Inferior parietal cortex (tissue), 1 donor: ENCODE data around the gene BAZ1A.
"Not testable (repeated sequence)": the region's sequence is repeated elsewhere in the genome, so short reads cannot be mapped to it uniquely, and the experiment has no call there.

Source experiments
- DNase-seq: peaks from one replicate; pipeline ENCODE4 v3.0.0-alpha.2; 2016; ENCODE audit errors: extremely low spot score

Gene BAZ1A

DNA sequence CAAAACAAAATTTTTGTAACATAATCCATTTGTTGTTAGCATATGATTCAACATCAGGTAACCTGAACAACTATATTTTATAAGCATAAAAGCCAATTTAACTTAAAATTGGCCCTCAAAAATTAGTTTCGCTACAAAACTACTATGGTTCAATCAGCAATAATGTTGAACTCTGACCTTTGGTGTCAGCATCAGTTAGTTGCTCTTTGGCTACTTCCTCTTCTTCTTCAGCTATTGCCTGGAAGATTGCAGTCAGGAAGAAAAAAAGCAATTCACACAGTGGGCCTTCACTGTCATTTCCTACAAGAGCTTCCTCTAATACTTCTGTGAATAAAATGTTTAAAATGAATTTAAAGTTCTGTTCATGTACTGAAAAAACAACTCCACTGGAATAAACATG, 82.6 kb downstream of the BAZ1A start:
- no peak for DNase-seq

DNA sequence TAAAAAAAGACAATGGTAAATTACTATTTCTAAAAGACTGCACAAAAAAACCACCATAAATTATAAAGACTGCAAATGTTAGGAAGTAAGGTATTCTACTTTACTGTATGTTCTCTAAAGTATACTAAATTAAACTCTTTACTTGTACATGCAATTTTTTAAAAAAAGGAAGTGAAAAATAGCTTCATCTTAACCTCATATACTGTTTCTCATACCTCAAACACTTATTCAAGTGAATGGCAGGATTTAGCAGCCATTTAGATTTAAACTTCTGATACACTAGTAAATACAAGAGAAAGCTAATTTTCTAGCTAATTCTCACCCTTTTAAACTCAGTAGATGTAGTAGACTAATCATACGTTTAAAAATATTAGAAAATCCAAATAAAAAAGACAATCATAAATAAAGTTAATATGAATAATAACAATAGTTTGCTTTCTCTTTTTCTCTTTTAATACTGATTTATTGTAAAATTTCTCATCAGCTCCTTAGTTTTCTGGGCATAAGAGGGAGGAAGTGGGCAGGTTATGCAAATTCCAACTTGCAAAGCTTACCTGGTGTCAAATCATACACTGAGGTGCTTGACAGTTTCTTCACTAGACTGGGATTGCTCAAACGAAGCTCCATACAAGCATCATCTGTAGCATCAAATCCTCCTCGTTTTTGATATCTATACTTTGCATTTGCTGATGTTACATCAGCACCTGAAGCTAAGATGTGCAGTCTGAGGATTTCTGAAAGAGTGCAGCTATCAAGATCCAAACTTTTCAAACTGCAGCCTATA, 89.7 kb downstream of the BAZ1A start:
- no peak for DNase-seq

DNA sequence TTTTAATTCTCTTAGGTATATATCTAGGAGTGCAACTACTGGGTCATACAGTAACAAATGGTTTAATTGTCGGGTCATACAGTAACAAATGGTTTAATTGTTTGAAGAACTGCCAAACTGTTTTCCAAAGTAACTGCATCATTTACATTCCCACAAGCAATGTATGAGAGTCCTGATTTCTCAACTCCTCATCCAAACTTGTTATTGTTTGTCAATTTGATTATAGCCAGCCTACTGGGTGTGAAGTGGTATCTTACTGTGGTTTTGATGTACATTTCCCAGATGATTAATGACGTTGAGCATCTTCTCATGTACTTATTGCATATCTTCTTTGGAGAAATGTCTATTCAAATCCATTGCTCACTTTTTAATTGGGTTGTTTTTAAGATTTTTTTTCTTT, 93.1 kb downstream of the BAZ1A start:
- DNase-seq: no peak

DNA sequence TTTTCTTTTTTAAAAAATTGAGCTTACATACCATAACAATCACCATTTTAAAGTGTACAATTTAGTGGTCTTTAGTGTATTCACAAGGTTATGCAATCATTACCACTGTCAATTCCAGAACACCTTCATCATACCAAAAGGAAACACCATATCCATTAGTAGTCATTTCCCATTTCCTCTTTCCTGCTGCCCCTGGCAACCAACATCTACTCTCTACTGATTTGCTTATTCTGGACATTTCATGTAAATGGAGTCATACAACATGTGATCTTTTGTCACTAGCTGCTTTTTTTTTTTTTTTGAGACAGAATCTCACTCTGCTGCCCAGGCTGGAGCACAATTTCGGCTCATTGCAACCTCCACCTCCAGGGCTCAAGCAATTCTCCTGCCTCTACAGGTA, 93.9 kb downstream of the BAZ1A start:
- no peak for DNase-seq

DNA sequence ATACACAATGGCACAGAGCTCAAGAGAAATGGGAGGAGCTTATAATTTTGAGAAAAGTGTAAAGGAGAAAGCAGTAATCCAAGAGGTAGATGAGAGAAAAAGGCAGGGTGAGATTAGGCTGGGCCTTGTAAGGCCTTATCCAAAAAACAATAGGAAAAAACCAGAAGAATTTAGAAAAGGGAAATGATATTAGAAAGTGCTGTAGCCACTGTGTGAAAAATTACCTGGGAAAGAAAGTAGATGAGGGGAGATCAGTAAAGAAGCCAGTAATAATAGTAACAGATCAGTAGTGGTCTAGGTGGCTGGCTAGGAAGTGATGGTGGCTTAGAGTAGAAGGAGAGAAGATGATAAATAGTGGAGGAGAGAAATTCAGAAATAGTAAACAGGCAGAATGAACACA, 94.5 kb downstream of the BAZ1A start:
- no peak for DNase-seq

DNA sequence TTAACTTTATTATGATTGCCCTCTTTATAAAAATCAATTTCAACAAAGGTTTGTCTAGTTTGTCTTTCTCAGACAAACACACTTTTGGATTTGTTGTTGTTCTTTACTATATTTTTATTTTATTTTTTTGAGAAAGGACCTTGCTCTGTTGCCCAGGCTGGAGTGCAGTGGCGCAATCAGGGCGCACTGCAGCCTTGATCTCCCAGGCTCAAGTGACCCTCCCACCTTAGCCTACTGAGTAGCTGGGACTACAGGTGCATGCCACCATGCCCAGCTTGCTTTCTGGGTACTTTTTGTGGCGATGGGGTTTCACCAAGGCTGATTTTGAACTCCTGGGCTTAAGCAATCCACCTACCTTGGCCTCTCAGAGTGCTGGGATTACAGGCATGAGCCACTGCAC, 96.4 kb downstream of the BAZ1A start:
- no peak for DNase-seq

DNA sequence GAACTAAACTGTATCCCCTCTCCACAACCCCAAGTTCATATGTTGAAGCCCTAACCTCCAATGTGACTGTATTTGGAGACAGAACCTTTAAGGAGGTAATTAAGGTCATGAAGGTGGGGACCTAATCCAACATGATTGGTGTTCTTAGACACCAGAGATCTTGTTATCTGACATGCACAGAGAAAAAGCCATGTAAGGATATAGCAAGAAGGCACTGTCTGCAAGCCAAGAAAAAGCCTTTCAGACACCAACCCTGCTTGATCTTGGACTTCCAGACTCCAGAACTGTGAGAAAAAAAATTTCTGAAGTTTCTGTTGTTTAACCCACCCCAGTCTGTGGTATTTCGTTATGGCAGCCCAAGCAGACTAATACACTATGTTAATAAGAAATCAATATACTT, 98.5 kb downstream of the BAZ1A start:
- no peak for DNase-seq

DNA sequence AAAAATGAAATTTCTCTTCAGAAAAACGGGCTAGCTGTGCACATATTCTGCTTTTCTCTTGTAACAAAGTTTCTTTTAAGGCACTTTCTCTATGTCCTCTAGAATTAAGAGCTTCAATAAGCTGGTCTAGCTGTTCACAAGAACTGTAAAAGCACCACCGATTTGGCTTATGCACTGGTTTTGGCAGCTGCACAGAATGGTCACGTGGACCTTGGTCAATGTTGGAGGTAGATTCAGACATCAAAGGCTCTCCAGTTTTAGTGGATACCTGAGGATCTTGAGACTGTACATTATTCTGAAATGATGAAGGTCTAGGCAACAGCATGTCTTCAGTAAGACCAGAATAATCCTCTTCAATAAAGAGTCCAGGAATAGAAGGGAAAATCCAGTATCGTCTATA, 99.2 kb downstream of the BAZ1A start:
- DNase-seq: no peak

DNA sequence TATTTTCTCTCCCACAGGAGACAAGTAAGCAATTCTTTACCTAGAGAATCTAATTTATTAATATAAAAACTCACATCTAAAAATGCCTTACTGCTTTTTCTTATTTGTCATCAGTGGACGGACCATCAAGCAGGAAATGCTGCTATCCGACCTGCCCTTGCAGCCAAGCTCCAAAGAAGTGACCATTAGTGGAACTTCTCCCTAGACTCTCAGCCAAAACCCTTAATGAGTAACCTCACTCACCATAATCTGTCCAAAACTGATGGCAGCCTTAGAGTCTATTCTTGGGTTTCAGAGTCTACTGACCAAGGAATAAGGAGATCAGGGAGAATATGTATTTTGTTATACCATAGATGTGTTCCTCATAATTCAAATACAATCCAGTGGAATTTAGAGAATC, 99.8 kb downstream of the BAZ1A start:
- DNase-seq: no peak

DNA sequence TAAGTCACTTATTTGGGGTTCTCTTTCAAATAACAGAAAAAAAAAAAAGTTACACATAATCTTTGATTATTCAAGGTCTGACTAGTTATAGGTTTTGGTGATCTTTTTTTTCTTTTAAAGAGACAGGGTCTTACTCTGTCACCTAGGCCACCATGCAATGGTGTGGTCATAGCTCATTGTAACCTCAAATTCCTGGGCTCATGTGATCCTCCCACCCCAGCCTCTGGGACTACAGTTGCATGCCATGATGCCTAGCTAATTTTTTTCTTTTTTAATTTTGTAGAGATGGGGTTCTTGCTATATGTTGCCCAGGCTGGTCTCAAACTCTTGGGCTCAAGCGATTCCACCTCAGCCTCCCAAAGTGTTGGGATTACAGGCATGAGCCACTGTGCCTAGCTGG, 104.3 kb downstream of the BAZ1A start:
- no peak for DNase-seq

DNA sequence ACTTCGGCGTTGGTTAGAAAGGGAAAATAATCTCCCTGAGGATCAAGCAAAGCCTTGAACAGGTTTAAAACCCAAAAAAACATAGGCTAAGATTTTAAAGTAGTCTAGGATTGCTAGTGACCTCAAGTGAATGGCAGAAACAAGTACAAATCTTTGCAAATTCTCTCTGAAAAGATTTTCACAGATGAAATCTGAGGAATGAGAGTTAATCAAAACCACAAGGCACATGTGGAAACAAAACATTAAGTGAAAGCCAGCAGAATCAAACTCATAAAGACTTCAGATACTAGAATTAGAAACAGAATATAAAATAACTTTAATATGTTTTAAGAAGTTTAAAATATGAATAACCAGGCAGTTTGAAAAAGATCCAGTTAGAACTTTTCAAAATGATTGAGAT, 108.6 kb downstream of the BAZ1A start:
- DNase-seq: no peak

DNA sequence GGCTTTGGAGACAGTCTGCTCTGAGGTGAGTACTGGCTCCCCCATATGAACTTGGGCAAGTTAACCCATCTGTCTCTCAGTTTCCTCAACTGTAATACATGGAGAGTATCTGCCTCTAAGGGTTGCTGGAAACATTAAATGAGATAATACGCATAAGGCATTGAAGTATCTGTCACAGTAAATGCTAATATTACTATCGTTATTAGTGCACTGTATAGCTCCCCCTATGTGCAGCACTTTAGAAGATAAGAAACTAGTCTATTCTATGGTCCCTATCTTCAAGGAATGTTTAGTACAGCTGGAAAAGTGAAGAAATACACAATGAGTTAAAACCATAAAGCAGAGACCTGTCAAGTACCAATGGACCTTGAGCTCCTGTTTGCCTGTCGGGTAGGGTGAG, 109.1 kb downstream of the BAZ1A start:
- no peak for DNase-seq

DNA sequence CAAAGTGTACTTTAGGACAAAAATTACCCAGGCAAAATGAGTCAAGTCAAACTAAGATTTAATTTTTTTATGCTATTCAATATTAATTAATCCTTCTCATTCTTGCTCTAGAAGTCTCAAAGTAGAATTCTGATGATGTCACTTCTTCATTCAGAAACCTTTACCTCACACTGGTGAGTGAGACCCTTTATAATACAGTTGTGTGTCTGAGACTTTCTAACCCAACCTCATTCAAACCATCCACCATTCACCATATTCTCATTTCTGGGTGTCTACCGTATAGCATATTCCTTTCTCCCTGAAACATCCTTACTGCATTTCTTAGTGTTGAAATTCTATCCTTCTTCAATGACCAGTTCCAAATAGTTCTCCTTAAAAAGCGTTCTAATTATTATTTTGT, 119.9 kb downstream of the BAZ1A start:
- no peak for DNase-seq

DNA sequence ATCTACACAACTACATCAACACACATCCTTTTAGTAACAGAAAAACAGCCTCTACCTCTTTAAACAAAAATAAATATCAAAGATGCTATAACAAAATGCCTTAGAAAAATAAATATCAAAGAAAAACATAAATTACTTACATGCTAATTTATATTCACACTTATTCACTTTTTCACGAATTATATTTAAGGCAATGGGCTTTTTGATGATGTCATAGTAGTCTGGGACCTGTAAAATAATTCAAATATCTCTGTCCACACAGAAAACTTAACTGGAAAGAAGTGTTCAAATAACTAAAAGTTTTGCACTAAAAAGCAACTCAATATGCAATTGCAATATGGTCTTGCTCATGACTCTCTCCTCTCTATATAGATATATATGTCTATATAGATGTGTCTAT, 120.5 kb downstream of the BAZ1A start:
- DNase-seq: no peak

DNA sequence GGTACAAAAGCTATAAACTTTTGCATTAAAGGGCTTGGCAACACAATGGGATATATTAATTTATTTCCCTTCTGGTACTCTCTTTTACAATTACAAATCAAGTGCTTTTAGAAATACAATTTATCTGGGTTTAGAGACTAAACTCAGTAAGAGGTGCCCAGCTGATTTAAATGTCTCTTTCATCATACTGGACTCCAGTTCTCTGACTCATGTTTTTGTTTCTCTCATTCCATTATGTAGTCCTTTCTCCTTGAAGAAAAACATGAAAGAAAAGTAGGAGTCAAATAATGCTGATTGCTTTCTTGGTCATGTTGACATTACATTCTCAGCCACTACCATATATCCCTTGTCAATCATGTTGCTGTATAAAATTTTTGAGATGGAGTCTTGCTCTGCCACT, 124.5 kb downstream of the BAZ1A start:
- no peak for DNase-seq

DNA sequence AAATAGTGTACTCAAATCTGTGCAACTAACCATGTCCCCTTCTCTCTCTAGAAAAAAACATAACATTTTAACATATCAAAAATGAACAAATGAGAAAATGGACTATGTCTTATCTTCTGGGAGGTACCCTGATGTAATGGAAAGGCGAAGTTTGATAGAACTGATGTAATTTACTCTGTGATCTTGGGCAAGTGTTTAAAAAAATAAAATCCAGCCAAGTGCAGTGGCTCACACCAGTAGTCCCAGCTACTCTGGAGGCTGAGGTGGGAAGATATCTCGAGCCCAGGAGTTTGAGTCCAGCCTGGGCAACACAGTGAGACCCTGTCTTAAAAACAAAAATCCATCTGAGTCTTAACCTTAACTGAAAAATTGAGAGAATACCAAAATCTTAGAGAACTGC, 124.9 kb downstream of the BAZ1A start:
- DNase-seq: no peak

DNA sequence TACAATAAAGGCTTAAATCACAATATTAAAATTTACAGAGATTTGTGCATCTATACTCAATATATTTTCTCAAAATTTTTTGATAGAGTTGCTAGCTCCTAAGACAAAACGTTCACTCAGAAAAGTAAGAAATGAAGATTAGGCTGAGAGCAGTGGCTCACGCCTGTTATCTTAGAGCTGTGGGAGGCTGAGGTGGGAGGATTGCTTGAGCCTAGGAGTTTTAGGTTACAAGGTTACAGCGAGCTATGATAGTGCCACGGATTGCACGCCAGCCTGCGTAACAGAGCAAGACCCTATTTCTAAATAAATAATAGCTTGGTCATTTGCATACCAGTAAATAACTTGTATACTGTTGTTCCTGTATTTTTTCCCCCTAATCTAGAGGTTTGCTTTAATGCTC, 125.8 kb downstream of the BAZ1A start:
- DNase-seq: no peak

DNA sequence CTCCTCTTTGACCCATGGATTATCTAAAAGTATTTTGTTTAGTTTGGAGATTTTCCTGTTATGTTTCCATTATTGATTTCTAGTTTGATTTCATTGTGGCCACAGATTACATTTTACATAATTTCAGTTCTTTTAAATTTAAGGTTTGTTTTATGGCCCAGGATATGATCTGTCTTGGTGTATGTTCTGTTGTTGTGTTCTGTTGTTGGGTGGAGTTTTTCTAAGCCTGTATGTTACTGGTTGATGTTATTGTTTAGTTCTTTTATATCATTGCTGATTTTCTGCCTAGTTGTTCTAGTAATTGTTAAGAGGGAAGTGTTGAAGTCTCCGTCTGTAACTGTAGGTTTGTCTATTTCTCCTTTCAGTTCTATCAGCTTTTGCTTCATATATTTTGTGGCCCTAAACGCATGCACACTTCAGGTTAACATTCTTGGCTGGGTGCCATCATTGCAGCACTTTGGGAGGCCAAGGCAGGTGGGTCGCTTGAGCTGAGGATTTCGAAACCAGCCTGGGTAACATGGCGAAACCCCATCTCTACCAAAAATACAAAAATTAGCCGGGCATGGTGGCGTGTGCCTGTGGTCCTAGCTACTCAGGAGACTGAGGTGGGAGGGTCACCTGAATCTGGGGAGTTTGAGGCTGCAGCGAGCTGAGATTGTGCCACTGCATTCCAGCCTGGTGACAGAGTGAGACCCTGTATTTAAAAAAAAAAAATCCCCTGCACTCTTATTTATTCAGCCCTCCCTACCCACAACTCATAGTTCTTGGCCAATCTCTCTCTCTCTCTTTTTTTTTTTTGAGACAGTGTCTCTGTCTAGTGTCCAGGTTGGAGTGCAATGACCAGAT, 132.7 kb downstream of the BAZ1A start:
- no peak for DNase-seq

DNA sequence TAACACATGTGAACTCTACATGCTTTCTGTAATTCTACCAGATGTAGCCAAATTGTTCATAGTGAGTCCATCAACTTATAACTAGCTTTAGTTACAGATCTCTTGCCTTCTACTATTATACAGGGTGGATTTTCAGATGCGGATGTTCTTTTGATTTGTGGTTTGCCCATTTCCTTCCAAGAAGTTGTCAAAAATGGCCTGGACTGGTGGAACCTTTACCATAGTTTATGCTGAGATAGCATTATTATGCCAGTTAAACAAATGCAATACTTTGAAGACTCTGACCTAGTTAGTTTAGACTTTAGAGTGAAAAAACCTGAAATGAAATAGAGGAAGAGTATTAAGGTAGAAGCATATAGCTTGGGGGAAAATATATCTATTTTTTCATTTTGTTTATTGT, 133.3 kb downstream of the BAZ1A start:
- DNase-seq: no peak

DNA sequence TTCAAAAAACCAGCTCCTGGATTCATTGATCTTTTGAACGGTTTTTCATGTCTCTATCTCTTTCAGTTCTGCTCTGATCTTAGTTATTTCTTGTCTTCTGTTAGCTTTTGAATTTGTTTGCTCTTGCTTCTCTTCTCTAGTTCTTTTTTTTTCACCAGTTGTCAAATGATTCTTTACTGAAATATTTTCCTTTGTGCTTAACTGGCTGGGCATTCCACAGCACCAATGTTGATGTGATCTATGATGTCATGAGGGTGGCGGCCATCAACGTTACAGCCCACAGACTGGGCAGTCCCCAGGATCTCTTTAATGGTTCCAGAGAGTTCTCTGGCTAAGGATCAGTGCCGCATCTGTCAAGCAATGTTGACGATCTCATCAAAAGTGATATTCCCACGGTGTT, 135.0 kb downstream of the BAZ1A start:
- not testable (repeated sequence) for DNase-seq

DNA sequence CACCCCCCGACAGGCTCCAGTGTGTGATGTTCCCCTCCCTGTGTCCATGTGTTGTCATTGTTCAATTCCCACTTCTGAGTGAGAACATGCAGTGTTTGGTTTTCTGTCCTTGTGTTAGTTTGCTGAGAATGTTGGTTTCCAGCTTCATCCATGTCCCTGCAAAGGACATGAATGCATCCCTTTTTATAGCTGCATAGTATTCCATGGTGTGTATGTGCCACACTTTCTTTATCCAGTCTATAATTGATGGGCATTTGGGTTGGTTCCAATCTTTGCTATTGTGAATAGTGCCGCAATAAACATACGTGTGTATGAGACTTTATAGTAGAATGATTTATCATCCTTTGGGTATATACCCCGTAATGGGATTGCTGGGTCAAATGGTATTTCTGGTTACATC, 138.1 kb downstream of the BAZ1A start:
- DNase-seq: not testable (repeated sequence)

DNA sequence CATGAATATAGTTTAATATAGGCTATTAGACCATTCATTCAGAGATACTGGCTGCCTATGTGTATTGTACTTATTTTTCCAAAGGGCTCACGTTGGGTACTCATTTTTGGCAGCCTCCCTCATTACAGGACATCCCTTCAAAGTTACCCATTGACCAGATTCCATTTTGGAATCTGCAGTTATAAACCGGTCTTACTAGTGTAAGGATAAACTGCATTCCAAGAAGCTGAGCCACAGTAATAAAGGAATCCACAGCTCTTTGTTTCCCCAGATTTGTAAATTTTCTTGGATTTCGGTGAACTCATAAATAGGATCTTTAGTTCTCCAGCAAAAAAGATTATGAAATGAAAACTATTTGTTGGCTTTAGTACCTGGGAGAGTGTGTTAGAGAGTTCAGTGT, 141.9 kb downstream of the BAZ1A start:
- DNase-seq: no peak

DNA sequence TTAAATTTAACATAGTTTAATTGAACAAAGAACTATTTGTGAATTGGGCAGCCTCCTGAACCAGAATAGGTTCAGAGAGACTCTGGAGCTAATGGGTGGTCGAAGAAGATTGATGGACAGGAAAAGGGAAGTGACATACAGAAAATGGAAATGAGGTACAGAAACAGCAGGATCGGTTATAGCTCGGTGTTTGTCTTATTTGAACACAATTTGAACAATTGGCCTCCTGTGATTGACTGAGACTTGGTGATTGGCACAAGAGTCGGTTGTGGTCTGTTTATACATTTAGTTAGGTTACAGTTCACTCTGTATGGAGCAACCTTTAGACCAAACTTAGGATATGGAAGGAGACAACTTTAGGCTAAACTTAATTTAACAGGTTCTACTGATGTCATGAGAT, 142.4 kb downstream of the BAZ1A start:
- DNase-seq: no peak
